TTC549 (cell line): Measurements from ENCODE around the gene TNFAIP8L1.
"Not testable (repeated sequence)": the region's sequence is repeated elsewhere in the genome, so short reads cannot be mapped to it uniquely, and the experiment has no call there.

Experiments used
- FAIRE-seq: peaks from 2 replicates; lab custom pipeline; 2012; peaks lifted over from hg19 to GRCh38; lab: Jason Lieb, UNC

TNFAIP8L1 gene

DNA sequence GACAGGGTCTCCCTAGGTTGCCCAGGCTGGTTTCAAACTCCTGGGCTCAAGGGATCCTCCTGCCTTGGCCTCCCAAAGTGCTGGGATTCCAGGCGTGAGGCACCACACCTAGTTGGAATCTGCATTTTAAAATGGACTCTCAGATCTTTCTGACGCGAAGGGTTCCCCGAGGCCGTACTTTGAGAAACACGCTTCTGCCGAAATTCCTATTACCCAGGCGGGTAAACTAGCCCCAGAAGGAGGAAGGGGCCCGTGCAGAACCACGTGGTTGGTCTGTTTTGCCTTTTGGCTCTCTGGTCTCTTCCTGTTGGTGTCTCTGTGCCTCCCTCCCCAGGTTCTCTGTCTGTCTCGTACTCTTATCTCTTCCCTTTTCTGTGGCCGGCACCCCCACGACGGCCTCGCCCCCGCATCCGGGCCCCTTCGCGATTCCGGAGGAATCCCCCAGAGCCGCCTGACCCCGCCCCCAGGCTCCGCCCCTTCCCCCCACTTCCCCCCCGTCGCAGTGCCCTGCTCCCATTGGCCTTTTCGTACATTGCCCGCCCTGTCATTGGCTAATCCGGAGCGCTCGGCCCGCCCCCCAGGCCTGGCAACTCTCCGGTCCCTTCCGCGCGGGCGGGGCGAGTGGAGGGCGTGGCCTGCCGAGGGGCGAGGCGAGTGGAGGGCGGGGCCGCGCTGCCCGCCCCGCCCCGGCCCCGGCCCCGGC lies at the start of gene TNFAIP8L1:
Gene TNFAIP8L1 (plus strand): TSS at position 689 of the 703 bp plus-strand sequence. CDS start 12,354 bp downstream, outside the sequence.
- FAIRE-seq, result no peak

DNA sequence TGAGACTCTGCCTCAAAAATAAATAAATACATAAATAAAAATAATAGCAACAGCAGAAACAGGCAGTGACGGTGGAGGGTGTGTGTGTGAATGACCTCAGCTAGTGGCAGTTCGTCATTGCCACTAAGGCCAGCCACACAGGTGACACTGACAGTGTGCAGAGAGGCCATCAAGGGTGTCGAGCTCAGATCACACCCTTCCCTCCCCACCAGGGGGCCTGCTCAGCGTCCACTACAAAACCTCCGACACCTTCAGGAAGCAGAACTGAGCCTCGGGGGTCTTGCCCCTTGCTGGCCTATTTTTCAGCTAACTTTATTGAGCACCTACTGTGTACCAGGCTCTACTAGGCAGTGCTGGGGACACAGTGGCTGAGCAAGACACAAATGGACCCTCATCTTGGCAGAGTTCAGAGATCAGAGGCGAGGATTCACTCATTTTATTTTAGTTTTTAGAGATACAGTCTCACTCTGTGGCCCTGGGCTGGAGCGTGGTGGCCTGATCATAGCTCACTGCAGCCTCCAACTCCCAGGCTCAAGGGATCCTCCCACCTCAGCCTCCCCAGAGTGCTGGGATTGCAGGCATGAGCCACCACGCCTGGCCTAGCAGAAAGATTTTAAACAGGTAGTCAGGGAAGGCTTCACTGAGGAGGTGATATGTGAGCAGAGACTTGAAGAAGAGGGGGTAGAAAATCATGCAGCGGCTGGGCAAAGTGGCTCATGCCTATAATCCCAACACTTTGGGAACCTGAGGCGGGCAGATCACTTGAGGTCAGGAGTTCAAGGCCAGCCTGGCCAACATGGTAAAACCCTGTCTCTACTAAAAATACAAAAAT lies 49.5 kb upstream of the TNFAIP8L1 start:
- FAIRE-seq, result no peak

DNA sequence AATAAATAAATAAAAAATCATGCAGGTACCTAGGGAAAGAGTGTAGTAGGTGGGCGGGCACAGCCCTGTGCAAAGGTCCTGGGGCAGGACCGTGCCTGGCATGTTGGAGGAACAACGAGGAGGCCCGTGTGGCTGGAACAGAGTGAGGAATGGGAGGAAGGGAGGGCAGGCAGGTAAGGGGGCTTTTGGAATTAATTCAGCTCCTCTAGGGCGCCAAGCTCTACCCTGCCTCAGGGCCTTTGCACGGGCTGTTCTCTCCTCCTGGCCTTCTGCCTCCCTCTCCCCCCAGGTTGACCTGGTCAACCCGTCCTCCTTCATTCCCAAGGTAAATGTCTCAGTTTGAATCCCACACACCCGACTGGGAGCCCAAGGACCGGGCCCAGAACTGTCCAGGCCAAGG lies 48.8 kb upstream of the TNFAIP8L1 start:
- FAIRE-seq, result no peak

DNA sequence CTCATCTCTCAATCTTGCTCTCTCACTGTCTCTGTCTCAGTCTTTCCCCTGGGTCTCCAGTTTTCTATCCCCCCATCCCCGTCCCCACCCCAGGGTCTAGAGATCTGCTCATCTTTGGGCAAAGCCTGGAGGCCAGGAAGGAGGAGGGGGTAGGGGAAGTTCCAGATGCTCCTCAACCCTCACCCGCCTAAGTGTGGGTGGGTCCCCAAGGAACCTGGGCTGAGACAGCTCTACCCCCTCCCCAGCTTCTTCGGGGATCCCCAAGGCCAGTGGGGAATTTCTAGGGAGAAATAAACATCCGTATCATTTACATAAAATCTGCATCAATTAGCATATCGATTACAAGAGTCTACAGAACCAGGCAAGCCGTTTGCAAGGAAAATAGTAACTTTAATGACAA lies 48.0 kb upstream of the TNFAIP8L1 start:
- FAIRE-seq, result no peak

DNA sequence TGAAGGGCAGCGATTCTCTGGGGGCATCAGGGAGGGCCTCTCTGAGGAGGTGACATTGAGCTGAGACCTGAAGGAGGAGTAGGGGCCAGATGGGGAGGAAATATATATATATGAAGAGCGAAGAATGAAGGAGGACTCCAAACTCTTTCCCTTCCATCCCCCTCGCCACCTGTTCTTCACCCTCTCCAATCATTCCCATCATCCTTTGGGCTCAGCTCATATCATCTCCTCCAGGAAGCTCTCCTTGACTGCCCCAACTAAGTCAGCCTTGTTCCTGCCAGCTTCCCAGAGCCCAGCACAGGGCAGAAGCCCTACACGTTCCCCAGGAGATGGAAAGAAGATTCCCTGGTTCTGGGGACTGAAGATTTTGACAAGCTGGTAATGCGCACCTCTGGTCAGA lies 46.9 kb upstream of the TNFAIP8L1 start:
- FAIRE-seq, result no peak

DNA sequence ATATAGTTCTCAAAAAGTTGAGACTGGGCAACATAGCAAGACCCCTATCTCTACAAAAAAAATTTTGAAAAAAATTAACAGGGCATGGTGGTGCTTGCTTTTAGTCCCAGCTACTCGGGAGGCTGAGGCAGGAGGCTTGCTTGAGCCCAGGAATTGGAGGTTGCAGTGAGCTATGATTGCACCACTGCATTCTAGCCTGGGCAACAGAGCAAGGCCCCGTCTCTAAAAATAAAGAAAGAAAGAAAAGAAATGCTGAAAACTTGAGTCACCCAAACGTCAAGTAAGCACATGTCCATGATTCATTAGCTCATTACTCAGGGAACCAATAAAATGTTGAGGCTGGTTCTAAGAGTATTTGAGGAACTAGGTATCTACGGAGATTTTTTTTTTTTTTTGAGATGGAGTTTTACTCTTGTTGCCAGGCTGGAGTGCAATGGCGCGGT lies 45.9 kb upstream of the TNFAIP8L1 start:
- FAIRE-seq, result no peak

DNA sequence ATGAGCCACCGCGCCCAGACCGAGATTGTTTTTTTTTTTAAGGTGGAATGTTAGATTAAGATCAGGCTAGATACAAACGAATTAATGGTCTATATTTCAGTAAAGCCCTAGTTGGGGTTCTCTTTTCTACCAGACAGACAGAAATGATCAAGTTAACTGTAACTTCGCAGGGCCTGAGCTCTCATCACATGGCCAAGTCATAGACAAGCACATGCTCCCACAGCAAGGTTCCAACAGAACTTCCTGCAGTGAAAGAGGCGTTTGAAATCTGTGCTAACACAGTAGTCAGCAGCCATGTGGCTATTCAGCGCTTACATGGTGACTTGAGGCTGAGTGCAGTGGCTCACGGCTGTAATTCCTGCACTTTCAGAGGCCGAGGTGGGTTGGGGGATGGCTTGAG lies 45.1 kb upstream of the TNFAIP8L1 start:
- peak; percentile 43 for FAIRE-seq

DNA sequence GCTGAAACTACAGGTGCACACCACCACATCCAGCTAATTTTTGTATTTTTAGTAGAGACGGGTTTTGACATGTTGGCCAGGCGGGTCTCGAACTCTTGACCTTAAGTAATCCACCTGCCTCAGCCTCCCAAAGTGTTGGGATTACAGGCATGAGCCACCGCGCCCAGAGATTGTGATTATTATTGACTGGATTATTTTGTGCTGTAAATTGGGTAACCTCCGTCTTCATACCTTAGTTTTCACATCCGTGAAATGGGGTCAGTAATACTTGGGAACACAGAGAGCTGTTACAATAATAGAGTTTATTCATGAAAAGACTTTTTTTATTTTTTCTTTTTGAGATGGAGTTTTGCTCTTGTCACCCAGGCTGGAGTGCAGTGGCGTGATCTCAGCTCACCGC lies 44.2 kb upstream of the TNFAIP8L1 start:
- FAIRE-seq, result not testable (repeated sequence)

DNA sequence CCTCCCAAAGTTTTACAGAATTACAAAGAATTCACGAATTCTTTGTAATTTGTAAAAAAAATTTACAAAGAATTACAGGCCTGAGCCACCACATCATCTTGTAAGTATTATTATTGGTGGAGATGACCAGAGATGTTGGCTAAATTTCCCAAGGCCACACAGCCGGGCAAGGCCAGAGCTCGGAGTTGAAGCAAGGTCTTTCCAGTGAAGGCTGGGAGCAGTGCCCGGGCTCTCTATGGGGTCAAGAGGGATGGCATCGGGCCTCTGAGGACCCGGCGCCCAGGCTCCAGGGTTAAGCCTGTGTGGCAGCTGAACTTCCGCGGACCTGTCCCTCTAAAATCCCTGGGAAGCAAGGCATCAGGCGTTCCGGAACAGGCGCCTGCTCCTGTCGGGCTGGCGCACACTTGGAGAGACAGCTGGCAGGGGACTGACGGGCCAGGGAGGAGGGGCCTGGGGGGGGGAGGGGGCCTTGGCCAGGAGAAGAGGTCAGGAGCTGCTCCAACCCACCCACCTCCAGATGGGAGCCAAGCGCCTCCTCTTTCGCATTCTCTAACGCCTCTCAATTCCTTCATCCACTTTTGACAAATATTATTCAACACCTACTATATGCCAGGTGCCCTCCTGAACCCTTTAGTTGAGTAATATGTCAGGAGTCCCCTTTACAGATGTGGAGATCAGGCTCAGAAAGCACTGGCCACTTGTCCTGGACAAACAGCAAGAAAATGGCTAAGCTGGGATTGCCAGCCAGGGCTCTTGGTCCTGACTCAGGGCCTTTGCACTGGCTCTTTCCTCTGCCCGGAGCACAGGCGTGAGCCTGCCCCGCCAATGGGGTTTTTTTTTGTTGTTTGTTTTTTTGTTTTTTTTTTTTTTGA lies 43.0 kb upstream of the TNFAIP8L1 start:
- no peak for FAIRE-seq

DNA sequence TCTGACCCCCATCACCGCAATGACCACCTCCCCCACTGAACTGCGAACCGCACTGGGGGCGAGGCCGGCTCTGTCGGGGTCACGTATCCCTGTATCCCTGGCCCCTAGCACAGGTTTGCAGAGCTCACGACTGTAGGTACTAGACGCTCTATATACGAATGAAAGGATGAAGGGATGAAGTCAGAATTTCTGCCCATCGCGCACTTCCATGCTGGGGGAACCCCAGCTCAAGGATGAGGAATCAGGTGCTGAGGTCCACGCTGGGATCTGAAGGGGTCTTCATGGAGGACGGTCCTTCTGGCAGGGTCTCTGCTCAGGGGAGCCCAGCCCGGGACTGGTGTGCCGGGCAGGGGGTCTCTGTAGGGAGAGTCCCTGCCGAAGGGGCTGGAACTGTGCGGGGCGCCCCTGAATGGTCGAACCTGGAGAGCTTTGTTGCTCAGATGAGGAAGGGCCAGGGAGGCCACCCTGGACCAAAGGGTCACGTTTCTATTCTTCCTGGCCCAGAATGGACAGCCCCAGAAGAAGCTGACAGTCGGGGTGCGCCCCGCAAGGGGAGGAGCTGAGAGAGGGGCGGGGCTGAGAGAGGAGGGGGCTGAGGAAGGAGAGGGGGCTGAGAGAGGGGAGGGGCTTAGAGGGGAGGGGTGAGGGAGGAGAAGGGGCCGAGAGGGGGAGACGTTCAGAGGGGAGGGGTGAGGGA lies 41.9 kb upstream of the TNFAIP8L1 start:
- FAIRE-seq, result no peak

DNA sequence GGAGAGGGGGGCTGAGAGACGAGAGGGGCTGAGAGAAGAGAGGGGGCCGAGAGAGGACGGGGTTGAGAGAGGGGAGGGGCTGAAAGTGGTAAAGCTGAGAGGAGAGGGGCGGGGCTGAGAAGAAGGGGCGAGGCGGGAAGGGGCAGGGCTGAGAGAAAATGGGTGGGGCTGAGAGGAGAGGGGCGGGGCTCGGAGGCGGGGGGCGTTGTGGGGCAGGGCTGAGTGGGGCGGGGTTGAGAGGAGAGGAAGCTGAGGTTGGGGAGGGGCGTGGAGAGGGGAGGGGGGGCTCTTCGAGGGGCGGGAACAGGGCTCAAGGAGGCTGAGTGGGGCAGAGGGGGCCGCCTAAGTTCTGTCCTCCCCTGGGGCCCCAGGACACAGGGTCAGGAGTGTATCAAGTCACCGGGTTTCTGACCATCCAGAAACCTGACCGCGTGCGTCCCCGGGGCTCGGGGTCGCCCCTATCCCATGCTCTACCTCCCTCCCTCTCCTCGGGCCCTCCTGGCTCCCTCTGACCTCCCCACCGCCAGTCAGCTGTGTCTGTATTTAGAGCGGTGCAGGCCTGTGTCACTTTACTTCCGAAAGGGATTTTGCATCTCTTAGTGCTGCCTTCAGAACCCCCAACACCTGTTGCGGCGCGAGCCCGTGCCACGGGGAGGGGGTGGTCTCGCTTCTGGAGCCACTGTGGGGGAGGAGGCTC lies 41.2 kb upstream of the TNFAIP8L1 start:
- FAIRE-seq, result no peak

DNA sequence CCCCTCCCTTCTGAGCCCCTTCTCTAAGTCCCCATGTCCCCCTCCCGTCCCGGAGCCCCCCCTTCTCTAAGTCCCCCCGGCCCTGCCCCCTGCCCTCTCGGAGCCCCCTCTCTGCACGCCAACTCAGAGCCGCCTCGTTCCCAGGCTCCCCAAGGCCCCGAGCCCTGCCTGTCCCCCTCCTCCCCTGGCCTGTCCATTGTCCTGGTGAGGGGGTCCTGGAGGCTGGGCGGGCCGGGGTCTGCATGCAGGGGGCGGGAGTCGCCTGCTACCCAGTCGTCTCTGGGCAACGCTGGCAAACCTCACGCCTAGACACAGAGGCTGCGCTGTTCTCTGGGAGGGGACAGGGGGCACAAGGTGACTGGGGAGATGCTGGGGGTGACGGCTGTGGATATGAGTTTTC lies 40.6 kb upstream of the TNFAIP8L1 start:
- FAIRE-seq, result no peak

DNA sequence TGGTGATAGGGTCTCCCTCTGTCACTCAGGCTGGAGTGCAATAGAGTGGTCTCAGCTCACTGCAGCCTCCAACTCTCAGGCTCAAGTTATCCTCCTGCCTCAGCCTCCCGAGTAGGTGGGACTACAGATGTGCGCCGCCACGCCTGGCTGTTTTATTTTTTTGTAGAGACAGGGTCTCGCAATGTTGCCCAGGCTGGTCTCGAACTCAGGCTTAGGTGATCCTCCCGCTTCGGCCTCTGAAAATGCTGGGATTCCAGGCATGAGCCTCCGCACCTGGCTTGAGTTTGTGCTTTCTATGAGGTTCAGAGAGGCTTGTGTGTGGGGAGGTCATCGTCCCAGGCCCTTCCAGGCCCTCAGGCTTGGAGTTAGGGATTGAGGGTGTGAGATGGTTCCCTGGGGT lies 39.2 kb upstream of the TNFAIP8L1 start:
- FAIRE-seq, result no peak

DNA sequence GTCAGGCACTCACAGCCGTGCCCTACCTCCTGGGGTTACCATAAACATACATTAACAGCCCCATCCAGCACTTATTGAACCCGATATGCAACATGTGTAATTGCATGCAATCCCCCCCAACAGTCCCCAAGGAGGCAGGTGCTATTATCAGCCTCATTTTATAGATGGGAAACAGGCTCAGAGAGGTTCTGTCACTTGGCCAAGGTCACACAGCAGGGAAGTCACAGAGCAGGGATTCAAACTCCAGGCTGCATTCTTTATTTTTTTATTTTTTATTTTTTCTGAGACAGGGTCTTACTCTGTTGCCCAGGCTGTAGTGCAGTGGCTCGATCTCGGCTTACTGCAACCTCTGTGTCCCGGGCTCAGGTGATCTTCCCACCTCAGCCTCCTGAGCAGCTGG lies 38.4 kb upstream of the TNFAIP8L1 start:
- no peak for FAIRE-seq

DNA sequence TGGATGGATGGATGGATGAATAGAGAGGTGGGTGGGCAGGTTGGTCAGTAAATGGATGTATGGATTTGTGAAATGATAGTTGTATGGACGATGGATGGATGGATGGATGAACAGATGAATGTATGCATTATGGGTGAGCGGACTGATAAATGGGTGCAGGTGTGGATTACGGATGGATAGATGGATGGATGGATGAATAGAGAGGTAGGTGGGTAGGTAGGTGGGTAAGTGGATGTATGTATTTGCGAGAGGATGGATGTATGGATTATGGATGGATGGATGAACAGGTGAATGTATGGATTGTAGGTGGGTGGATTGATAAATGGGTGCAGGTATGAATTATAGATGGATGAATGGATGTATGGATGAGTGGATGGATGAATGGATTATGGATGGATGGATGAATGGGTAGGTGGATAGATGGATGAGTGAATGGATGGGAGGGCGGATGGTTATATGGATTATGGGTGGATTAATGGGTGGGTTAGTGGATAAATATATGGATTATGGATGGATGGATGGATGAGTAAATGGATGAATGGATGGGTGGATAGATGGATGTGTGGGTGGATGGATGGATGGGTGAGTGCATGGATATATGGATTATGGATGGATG lies 37.0 kb upstream of the TNFAIP8L1 start:
- FAIRE-seq, result no peak

DNA sequence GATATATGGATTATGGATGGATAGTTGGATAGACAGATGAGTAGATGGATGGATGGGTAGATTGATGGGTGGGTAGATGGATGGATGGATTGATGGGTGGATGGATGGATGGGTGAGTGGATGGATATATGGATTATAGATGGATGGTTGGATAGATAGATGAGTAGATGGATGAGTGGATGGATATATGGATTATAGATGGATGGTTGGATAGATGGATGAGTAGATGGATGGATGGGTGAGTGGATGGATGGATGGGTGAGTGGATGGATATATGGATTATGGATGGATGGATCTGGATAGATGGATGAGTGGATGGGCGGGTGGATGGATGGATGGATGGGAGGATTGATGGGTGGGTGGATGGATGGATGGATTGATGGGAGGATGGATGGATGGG lies 36.4 kb upstream of the TNFAIP8L1 start:
- no peak for FAIRE-seq

DNA sequence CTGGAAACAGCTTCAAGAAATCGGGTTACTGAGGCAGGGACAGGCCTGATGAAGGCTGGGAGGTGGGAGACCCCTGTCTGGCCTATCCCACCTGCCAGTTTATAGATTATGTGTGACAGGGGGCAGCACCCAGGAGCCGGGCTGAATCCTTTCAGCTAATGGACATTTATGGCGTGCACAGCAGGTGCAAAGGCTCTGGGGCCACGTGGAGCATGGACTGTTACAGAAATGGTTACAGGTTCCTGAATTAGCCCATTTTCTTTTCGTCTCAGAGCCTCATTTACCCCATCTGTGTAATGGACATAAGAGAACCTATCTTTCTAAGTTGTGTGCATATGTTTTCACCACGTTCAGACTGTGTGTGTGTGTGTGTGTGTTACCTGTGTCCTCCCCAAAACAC lies 34.4 kb upstream of the TNFAIP8L1 start:
- no peak for FAIRE-seq

DNA sequence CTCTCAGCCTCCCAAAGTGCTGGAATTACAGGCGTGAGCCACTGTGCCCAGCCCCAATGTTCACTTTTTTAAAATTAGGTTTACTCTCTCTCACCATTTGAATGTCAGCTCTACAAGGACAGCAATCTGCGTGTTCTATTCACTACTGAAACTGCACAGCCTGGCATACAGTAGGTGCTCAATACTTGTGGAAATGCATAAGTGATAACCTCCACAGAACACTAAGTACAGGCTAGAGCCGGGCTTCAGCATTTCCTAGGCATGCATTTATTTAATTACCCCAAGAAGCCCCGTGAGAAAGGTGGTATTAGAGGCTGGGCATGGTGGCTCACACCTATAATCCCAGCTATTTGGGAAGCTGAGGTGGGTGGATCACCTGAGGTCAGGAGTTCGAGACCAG lies 33.1 kb upstream of the TNFAIP8L1 start:
- no peak for FAIRE-seq

DNA sequence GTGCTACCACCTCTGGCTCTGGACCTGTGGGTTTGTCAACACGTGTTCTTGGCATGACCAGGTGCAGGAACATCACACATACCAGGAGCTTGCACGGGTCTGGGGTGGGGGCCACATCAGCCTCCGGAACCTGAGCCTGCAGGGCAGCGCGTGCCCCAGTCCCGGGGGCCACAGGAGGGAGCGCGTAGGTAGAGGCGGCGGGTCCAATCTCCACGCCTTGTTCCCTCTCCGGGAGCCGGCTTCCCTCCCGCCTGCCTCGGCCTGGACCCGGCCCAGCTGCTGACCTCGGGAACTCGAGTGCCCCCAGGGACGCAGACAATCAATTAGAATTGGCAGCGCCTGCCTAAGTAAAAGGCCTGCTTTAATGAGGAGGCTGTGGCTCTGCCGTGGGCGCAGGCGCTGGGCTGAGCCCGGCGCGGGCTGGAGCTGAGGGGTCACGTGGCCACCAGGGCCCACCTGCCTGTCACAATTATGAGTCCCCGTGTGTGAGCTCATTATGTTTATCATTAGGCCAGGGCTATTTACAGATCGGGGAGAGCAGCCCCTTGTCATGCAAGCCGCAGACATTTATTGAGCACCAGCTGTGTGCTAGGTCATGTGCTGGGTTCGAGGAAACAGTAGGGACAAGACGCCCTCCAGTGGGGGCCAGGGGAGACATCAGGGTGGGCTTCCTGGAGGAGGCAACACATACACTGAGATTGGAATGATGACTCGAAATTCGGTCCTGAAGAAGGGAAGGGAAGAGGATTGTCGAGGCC lies 32.2 kb upstream of the TNFAIP8L1 start:
- no peak for FAIRE-seq

DNA sequence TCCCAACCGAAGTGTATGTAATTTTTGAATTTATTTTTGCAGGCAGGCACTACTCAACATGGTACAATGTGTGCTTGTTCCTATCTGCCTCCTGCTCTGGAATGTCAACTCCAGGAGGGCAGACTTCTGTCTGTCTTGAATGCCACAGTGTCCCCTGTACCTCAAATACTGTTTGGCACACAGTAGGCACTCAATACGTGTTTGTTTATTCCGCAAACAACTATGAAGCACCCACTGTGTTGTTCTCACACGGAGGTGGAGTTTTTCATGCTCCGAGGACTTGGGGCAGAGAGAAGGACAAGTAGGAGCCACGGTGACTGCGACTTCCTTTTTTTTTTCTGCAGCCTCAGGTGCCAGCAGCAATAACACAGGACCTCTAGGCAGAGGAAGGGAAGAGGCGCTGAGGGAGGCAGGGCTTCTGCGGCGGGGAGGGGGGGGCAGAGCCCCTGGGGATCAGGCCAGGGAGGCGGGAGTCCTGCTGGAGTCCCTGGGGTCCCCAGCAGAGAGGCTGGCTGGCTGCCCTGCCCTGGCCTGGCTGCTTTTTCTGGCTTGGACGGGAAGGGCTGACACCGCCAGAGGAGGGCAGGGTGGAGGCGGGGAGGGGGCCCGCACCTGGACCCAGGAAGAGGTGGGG lies 29.3 kb upstream of the TNFAIP8L1 start:
- FAIRE-seq, result no peak
